Astrocyte (in vitro differentiated cells and primary cell): ENCODE measurements around the gene CAMKK2. TPM values are rescaled to one million over a fixed set of nuclear protein-coding genes. Genes with fewer than 3 reads are reported as not detected.

Experiments
- DNase-seq: peaks from one replicate; pipeline ENCODE4 v3.0.0-alpha.2; 2010; ENCODE audit warnings: low read depth
- FAIRE-seq: peaks from 2 replicates; lab custom pipeline; 2011; peaks lifted over from hg19 to GRCh38; lab: Jason Lieb, UNC
- H2AFZ ChIP-seq: 2 replicates; pipeline ENCODE4 v1.6.0; 2012; ENCODE audit warnings: low read depth, low read length, inconsistent platforms
- H3K27ac ChIP-seq: 2 replicates; pipeline ENCODE4 v1.5.1; 2011; ENCODE audit warnings: low read depth, low read length, inconsistent platforms
- H3K27me3 ChIP-seq: 2 replicates; pipeline ENCODE4 v1.6.0; 2011; ENCODE audit warnings: low read length, inconsistent platforms; ENCODE audit not compliant: insufficient read depth
- H3K36me3 ChIP-seq: 2 replicates; pipeline ENCODE4 v1.5.1; 2011; ENCODE audit warnings: low read length, inconsistent platforms; ENCODE audit not compliant: insufficient read depth
- H3K4me1 ChIP-seq: 2 replicates; pipeline ENCODE4 v1.5.1; 2011; ENCODE audit warnings: low read length, inconsistent platforms; ENCODE audit not compliant: insufficient read depth
- H3K4me2 ChIP-seq: 2 replicates; pipeline ENCODE4 v1.6.0; 2012; ENCODE audit warnings: low read length, inconsistent platforms
- H3K4me3 ChIP-seq: 2 replicates; pipeline ENCODE4 v1.5.1; 2011; ENCODE audit warnings: low read depth, mild to moderate bottlenecking, low read length, inconsistent platforms; ENCODE audit not compliant: insufficient read depth
- H3K79me2 ChIP-seq: 2 replicates; pipeline ENCODE4 v1.6.0; 2012; ENCODE audit warnings: mild to moderate bottlenecking, low read length, inconsistent platforms; ENCODE audit not compliant: insufficient read depth
- H3K9ac ChIP-seq: 2 replicates; pipeline ENCODE4 v1.6.0; 2012; ENCODE audit warnings: mild to moderate bottlenecking, low read length, inconsistent platforms
- H3K9me3 ChIP-seq: 2 replicates; pipeline ENCODE4 v1.5.1; 2012; ENCODE audit warnings: low read depth, mild to moderate bottlenecking, low read length, inconsistent platforms; ENCODE audit not compliant: insufficient read depth
- H4K20me1 ChIP-seq: 2 replicates; pipeline ENCODE4 v1.6.0; 2012; ENCODE audit warnings: low read length, inconsistent platforms; ENCODE audit not compliant: insufficient read depth
- H3K27ac Mint-ChIP-seq: one replicate; pipeline ENCODE4 v1.8.0; 2021; ENCODE audit warnings: mild to moderate bottlenecking, mixed read lengths; ENCODE audit not compliant: unreplicated experiment
- H3K27me3 Mint-ChIP-seq: one replicate; pipeline ENCODE4 v1.8.0; 2021; ENCODE audit warnings: low read depth, mixed read lengths; ENCODE audit not compliant: unreplicated experiment
- H3K36me3 Mint-ChIP-seq: one replicate; pipeline ENCODE4 v1.8.0; 2021; ENCODE audit warnings: low read depth, mixed read lengths; ENCODE audit not compliant: unreplicated experiment
- H3K4me1 Mint-ChIP-seq: one replicate; pipeline ENCODE4 v1.8.0; 2021; ENCODE audit warnings: low read depth, mixed read lengths; ENCODE audit not compliant: unreplicated experiment
- H3K4me3 Mint-ChIP-seq: one replicate; pipeline ENCODE4 v1.8.0; 2021; ENCODE audit warnings: mild to moderate bottlenecking, moderate library complexity, mixed read lengths; ENCODE audit not compliant: unreplicated experiment
- H3K9me3 Mint-ChIP-seq: one replicate; pipeline ENCODE4 v1.8.0; 2021; ENCODE audit warnings: mild to moderate bottlenecking, mixed read lengths; ENCODE audit not compliant: unreplicated experiment
- CTCF ChIP-seq: IDR thresholded peaks from 2 replicates; pipeline ENCODE4 v1.5.1; 2011; ENCODE audit warnings: low read depth, mild to moderate bottlenecking, inconsistent platforms, low read length, moderate library complexity; ENCODE audit not compliant: insufficient read depth
- EZH2 ChIP-seq: IDR thresholded peaks from 2 replicates; pipeline ENCODE4 v1.6.1; 2012; ENCODE audit warnings: mild to moderate bottlenecking, low read length, inconsistent platforms; ENCODE audit not compliant: insufficient read depth
- total RNA-seq: library from RNA; stranded (reverse); gene quantifications from 2 replicates; pipeline ENCODE4 v1.2.1, GENCODE V29; 2021

The CAMKK2 gene
- total RNA-seq, 1 donor from 2014 or later, result 22.0 TPM

GRCh38 chr12:121238604-121239350 lies 57.7 kb downstream of the CAMKK2 start:
- H3K27ac ChIP-seq, result no peak overlapping the region
- TF ChIP-seq EZH2, result no peak
- no peak for TF ChIP-seq CTCF
- peaks cover 3% of the 10 kb centered on the region for H3K4me1 Mint-ChIP-seq

GRCh38 chr12:121238086-121238485 lies 58.4 kb downstream of the CAMKK2 start:
- H3K9me3 Mint-ChIP-seq, result no peaks in the 10 kb centered on the region
- H4K20me1 ChIP-seq, result no peaks in the 10 kb centered on the region
- H3K4me3 Mint-ChIP-seq, result no peak overlapping the region
- TF ChIP-seq CTCF, result no peak
- H3K27me3 ChIP-seq, result no peaks in the 10 kb centered on the region
- no peak overlapping the region for H3K4me3 ChIP-seq
- H3K9ac ChIP-seq, result no peak overlapping the region
- H3K4me1 ChIP-seq, result no peaks in the 10 kb centered on the region
- no peak overlapping the region for H2AFZ ChIP-seq
- H3K36me3 ChIP-seq, result peaks cover 3% of the 10 kb centered on the region
- H3K27ac ChIP-seq, result no peak overlapping the region
- H3K27ac Mint-ChIP-seq, result no peak overlapping the region
- DNase-seq, result no peak
- FAIRE-seq, result no peak
- no peak overlapping the region for H3K4me2 ChIP-seq
- no peaks in the 10 kb centered on the region for H3K9me3 ChIP-seq
- H3K27me3 Mint-ChIP-seq, result no peaks in the 10 kb centered on the region
- peaks cover 3% of the 10 kb centered on the region for H3K4me1 Mint-ChIP-seq
- H3K79me2 ChIP-seq, result no peaks in the 10 kb centered on the region
- H3K36me3 Mint-ChIP-seq, result peaks cover 9% of the 10 kb centered on the region

More at GRCh38 chr12:121238604-121239350, 57.7 kb downstream of the CAMKK2 start:
- Histone ChIP-seq H3K9me3 (no peaks in the 10 kb centered on the region), H3K79me2 (no peaks in the 10 kb centered on the region), H3K27me3 (no peaks in the 10 kb centered on the region), H4K20me1 (no peaks in the 10 kb centered on the region), H2AFZ (no peak overlapping the region), H3K9ac (no peak overlapping the region), H3K36me3 (peaks cover 3% of the 10 kb centered on the region), H3K4me2 (no peak overlapping the region), H3K4me3 (no peak overlapping the region), H3K4me1 (no peaks in the 10 kb centered on the region)
- no peak for DNase-seq
- Mint-ChIP-seq H3K4me3 (no peak overlapping the region), H3K36me3 (peaks cover 7% of the 10 kb centered on the region), H3K27me3 (no peaks in the 10 kb centered on the region), H3K9me3 (no peaks in the 10 kb centered on the region), H3K27ac (no peak overlapping the region)
- no peak for FAIRE-seq

GRCh38 chr12:121237415-121237814 lies 59.1 kb downstream of the CAMKK2 start:
- FAIRE-seq, result no peak
- Histone ChIP-seq H3K9me3 (no peaks in the 10 kb centered on the region), H3K4me3 (no peak overlapping the region), H3K9ac (no peak overlapping the region), H3K79me2 (no peaks in the 10 kb centered on the region), H2AFZ (no peak overlapping the region), H4K20me1 (no peaks in the 10 kb centered on the region), H3K4me2 (no peak overlapping the region), H3K27ac (no peak overlapping the region), H3K27me3 (no peaks in the 10 kb centered on the region), H3K36me3 (peaks cover 3% of the 10 kb centered on the region), H3K4me1 (no peaks in the 10 kb centered on the region)
- no peaks in the 10 kb centered on the region for H3K27me3 Mint-ChIP-seq
- no peak overlapping the region for H3K27ac Mint-ChIP-seq
- DNase-seq, result no peak
- H3K9me3 Mint-ChIP-seq, result no peaks in the 10 kb centered on the region
- TF ChIP-seq CTCF, result no peak
- TF ChIP-seq EZH2, result no peak
- no peak overlapping the region for H3K4me3 Mint-ChIP-seq
- H3K36me3 Mint-ChIP-seq, result peaks cover 9% of the 10 kb centered on the region
- peaks cover 3% of the 10 kb centered on the region for H3K4me1 Mint-ChIP-seq
